Skin of body (tissue), 2 donors: ENCODE data around the gene FKBP6. TPM values are rescaled to one million over a fixed set of nuclear protein-coding genes. Genes with fewer than 3 reads are reported as not detected.
"Not testable (repeated sequence)": the region's sequence is repeated elsewhere in the genome, so short reads cannot be mapped to it uniquely, and the experiment has no call there.

ENCODE experiments used
- DNase-seq: peaks from one replicate; lab custom pipeline; 2025; lab: John Stamatoyannopoulos, UW
- total RNA-seq: library from RNA; depleted of rRNA; stranded (reverse); fragments of >200 nt; gene quantifications from one replicate; pipeline ENCODE4 v1.2.3, GENCODE V29; 2014

The FKBP6 gene
- total RNA-seq: not detected

- not testable (repeated sequence) for DNase-seq
Measured at GRCh38 chr7:73327922-73328321, at the start of gene FKBP6, which contains the start of gene TRIM50. FKBP6 (plus strand) TSS chr7:73328161; CDS start chr7:73328429, 268 bp downstream. TRIM50 (minus strand) TSS chr7:73328082; CDS start chr7:73324787, 3,295 bp downstream.

- DNase-seq: not testable (repeated sequence)
Measured at GRCh38 chr7:73297235-73297634, 30.7 kb upstream of the FKBP6 start.

GRCh38 chr7:73297706-73298105 is 30.3 kb upstream of the FKBP6 start:
- not testable (repeated sequence) for DNase-seq

- DNase-seq: not testable (repeated sequence)
Measured at GRCh38 chr7:73299812-73300211, 28.1 kb upstream of the FKBP6 start.

- DNase-seq: not testable (repeated sequence)
Measured at GRCh38 chr7:73301108-73301507, 26.9 kb upstream of the FKBP6 start.

GRCh38 chr7:73302846-73303245 is 25.1 kb upstream of the FKBP6 start:
- DNase-seq: not testable (repeated sequence)

- no peak for DNase-seq
Measured at GRCh38 chr7:73303546-73303945, 24.4 kb upstream of the FKBP6 start.

- DNase-seq: no peak
Measured at GRCh38 chr7:73304071-73304470, 23.9 kb upstream of the FKBP6 start.

GRCh38 chr7:73304612-73305387 is 23.2 kb upstream of the FKBP6 start:
- not testable (repeated sequence) for DNase-seq

- no peak for DNase-seq
Measured at GRCh38 chr7:73307436-73307835, 20.5 kb upstream of the FKBP6 start.

- DNase-seq: no peak
Measured at GRCh38 chr7:73308074-73308664, 19.8 kb upstream of the FKBP6 start.

GRCh38 chr7:73308665-73309214 is 19.2 kb upstream of the FKBP6 start, which contains the start of gene NSUN5:
NSUN5 (minus strand) TSS chr7:73308826; CDS start chr7:73308790, 36 bp downstream.
- peak; percentile 45 for DNase-seq

GRCh38 chr7:73311421-73311820 is 16.5 kb upstream of the FKBP6 start:
- DNase-seq: not testable (repeated sequence)

GRCh38 chr7:73312831-73313520 is 15.0 kb upstream of the FKBP6 start:
- DNase-seq: no peak

- no peak for DNase-seq
Measured at GRCh38 chr7:73313521-73313906, 14.4 kb upstream of the FKBP6 start.

- no peak for DNase-seq
Measured at GRCh38 chr7:73314271-73314670, 13.7 kb upstream of the FKBP6 start.

GRCh38 chr7:73316521-73316920 is 11.4 kb upstream of the FKBP6 start:
- DNase-seq: no peak

- not testable (repeated sequence) for DNase-seq
Measured at GRCh38 chr7:73318656-73319204, 9.2 kb upstream of the FKBP6 start.

- not testable (repeated sequence) for DNase-seq
Measured at GRCh38 chr7:73319541-73319940, 8.4 kb upstream of the FKBP6 start.

GRCh38 chr7:73320009-73320408 is 8.0 kb upstream of the FKBP6 start:
- DNase-seq: not testable (repeated sequence)

- not testable (repeated sequence) for DNase-seq
Measured at GRCh38 chr7:73323434-73324080, 4.4 kb upstream of the FKBP6 start.
